DOHH2 (cell line): ENCODE measurements around the gene SEPTIN6.

Experiments
- H3F3A ChIP-seq: fragments of 200-600 bp; sonication (generic), shearing (Covaris generic); 2 replicates; pipeline ENCODE4 v1.6.0; 2016; ENCODE audit warnings: antibody characterized with exemption, mild to moderate bottlenecking; ENCODE audit not compliant: control insufficient read depth, insufficient read depth
- H3K27ac ChIP-seq: fragments of 200-600 bp; sonication (generic); 2 replicates; pipeline ENCODE4 v1.5.1; 2014; ENCODE audit warnings: low read depth, mild to moderate bottlenecking, low read length, moderate library complexity
- H3K27me3 ChIP-seq: fragments of 200-600 bp; sonication (generic); 2 replicates; pipeline ENCODE4 v1.6.1; 2014; ENCODE audit warnings: mild to moderate bottlenecking, low read length, mixed read lengths; ENCODE audit not compliant: control insufficient read depth
- H3K36me3 ChIP-seq: fragments of 200-600 bp; sonication (generic); 2 replicates; pipeline ENCODE4 v1.6.1; 2014; ENCODE audit warnings: mild to moderate bottlenecking, low read length, moderate library complexity, mixed read lengths; ENCODE audit not compliant: control insufficient read depth
- H3K4me1 ChIP-seq: fragments of 200-600 bp; sonication (generic); 2 replicates; pipeline ENCODE4 v1.6.1; 2014; ENCODE audit warnings: mild to moderate bottlenecking, low read length, mixed read lengths; ENCODE audit not compliant: control insufficient read depth
- H3K4me2 ChIP-seq: fragments of 200-600 bp; sonication (generic); 2 replicates; pipeline ENCODE4 v1.6.0; 2014; ENCODE audit warnings: mild to moderate bottlenecking, low read length, moderate library complexity
- H3K4me3 ChIP-seq: fragments of 200-600 bp; sonication (generic); 2 replicates; pipeline ENCODE4 v1.5.1; 2014; ENCODE audit warnings: mild to moderate bottlenecking, low read length, mixed read lengths
- H3K79me2 ChIP-seq: fragments of 200-600 bp; sonication (generic); 2 replicates; pipeline ENCODE4 v1.6.1; 2014; ENCODE audit warnings: mild to moderate bottlenecking, low read length, mixed read lengths; ENCODE audit not compliant: control insufficient read depth
- H3K9me2 ChIP-seq: fragments of 200-600 bp; sonication (generic); replicated peaks from 2 replicates; pipeline ENCODE4 v1.6.1; 2014; ENCODE audit warnings: mild to moderate bottlenecking, low read length, mixed read lengths; ENCODE audit not compliant: control insufficient read depth
- H3K9me3 ChIP-seq: fragments of 200-600 bp; sonication (generic); 2 replicates; pipeline ENCODE4 v1.6.1; 2014; ENCODE audit warnings: antibody characterized with exemption, low read length, mixed read lengths; ENCODE audit not compliant: control insufficient read depth, insufficient read depth
- H4K20me1 ChIP-seq: fragments of 200-600 bp; sonication (generic); 2 replicates; pipeline ENCODE4 v1.6.0; 2014; ENCODE audit warnings: low read depth, mild to moderate bottlenecking, antibody characterized with exemption, low read length, moderate library complexity; ENCODE audit not compliant: control insufficient read depth, insufficient read depth
- CTCF ChIP-seq: fragments of 200-600 bp; sonication (generic); IDR thresholded peaks from one replicate; pipeline ENCODE4 v1.5.1; 2014; ENCODE audit warnings: antibody characterized with exemption, mild to moderate bottlenecking, low read depth, low read length; ENCODE audit not compliant: poor library complexity, severe bottlenecking
- EZH2phosphoT487 ChIP-seq: fragments of 200-600 bp; sonication (generic); IDR thresholded peaks from 2 replicates; pipeline ENCODE4 v1.6.1; 2017; ENCODE audit warnings: borderline replicate concordance, mild to moderate bottlenecking, antibody characterized with exemption, low read length, moderate library complexity, mixed read lengths

The SEPTIN6 gene

GRCh38 chrX:119698845-119699244, 5.9 kb upstream of the SEPTIN6 start:
- Histone ChIP-seq H3K4me3 (no peak overlapping the region), H3K9me3 (no peaks in the 10 kb centered on the region), H3F3A (peaks cover 6% of the 10 kb centered on the region; the same call in 1 of the 2 replicates), H3K36me3 (no peaks in the 10 kb centered on the region), H3K4me1 (peaks cover 43% of the 10 kb centered on the region), H3K27ac (no peak overlapping the region), H4K20me1 (no peaks in the 10 kb centered on the region), H3K27me3 (no peaks in the 10 kb centered on the region), H3K4me2 (no peak overlapping the region), H3K9me2 (no peaks in the 10 kb centered on the region), H3K79me2 (peaks cover 5% of the 10 kb centered on the region; the same call in 1 of the 2 replicates)
- no peak for TF ChIP-seq EZH2phosphoT487
- peak; percentile 61 for TF ChIP-seq CTCF

GRCh38 chrX:119696251-119696890, 3.4 kb upstream of the SEPTIN6 start:
- no peak for TF ChIP-seq EZH2phosphoT487
- no peak for TF ChIP-seq CTCF
- 0 out of 2 replicates have a peak overlapping the region, but pooled peaks have one; percentile 12 for H3K27ac ChIP-seq
- H3K27me3 ChIP-seq: no peaks in the 10 kb centered on the region
- H3F3A ChIP-seq: peaks cover 8% of the 10 kb centered on the region; the same call in 1 of the 2 replicates
- H3K4me1 ChIP-seq: peaks cover 45% of the 10 kb centered on the region
- H3K9me2 ChIP-seq: no peaks in the 10 kb centered on the region
- peak overlapping the region; percentile 55 for H3K4me3 ChIP-seq
- H3K4me2 ChIP-seq: peak overlapping the region; percentile 81
- peaks cover 23% of the 10 kb centered on the region for H3K79me2 ChIP-seq
- no peaks in the 10 kb centered on the region for H4K20me1 ChIP-seq
- H3K36me3 ChIP-seq: peaks cover 7% of the 10 kb centered on the region
- H3K9me3 ChIP-seq: no peaks in the 10 kb centered on the region

GRCh38 chrX:119695535-119696050, 2.6 kb upstream of the SEPTIN6 start:
- Histone ChIP-seq H3K27me3 (no peaks in the 10 kb centered on the region), H3F3A (peaks cover 10% of the 10 kb centered on the region; the same call in 1 of the 2 replicates), H3K79me2 (peaks cover 31% of the 10 kb centered on the region), H3K4me2 (peak overlapping the region; percentile 81), H3K27ac (0 out of 2 replicates have a peak overlapping the region, but pooled peaks have one; percentile 8), H3K4me3 (peak overlapping the region; percentile 88), H3K36me3 (peaks cover 13% of the 10 kb centered on the region), H4K20me1 (no peaks in the 10 kb centered on the region), H3K9me2 (no peaks in the 10 kb centered on the region), H3K4me1 (peaks cover 51% of the 10 kb centered on the region), H3K9me3 (no peaks in the 10 kb centered on the region)
- no peak for TF ChIP-seq CTCF
- no peak for TF ChIP-seq EZH2phosphoT487
